RWPE2 (cell line): ENCODE data around the gene L3MBTL1.

ENCODE experiments used
- ATAC-seq: fragments of 200-7000 bp; cut with Tn5 transposase; 3 replicates; pipeline ENCODE4 v1.9.1; 2021; ENCODE audit warnings: low read depth
- DNase-seq: peaks from one replicate; pipeline ENCODE4 v3.0.0-alpha.2; 2020; ENCODE audit warnings: low spot score
- H3K27ac ChIP-seq: fragments of 450-650 bp; 2 replicates; pipeline ENCODE4 v1.5.1; 2017; ENCODE audit warnings: mild to moderate bottlenecking; ENCODE audit not compliant: poor library complexity, severe bottlenecking
- H3K27me3 ChIP-seq: fragments of 250-450 bp; sonication (Bioruptor Pico); 2 replicates; pipeline ENCODE4 v1.5.1; 2021; ENCODE audit warnings: mild to moderate bottlenecking, moderate library complexity; ENCODE audit not compliant: insufficient read depth, poor library complexity, severe bottlenecking
- H3K36me3 ChIP-seq: fragments of 250-450 bp; sonication (Bioruptor Pico); 2 replicates; pipeline ENCODE4 v1.5.1; 2020; ENCODE audit warnings: low read depth, mild to moderate bottlenecking, moderate library complexity
- H3K4me1 ChIP-seq: fragments of 250-450 bp; sonication (Bioruptor Pico); 2 replicates; pipeline ENCODE4 v1.5.1; 2021; ENCODE audit warnings: mild to moderate bottlenecking, moderate library complexity; ENCODE audit not compliant: insufficient read depth, poor library complexity, severe bottlenecking
- H3K4me3 ChIP-seq: fragments of 250-450 bp; sonication (Bioruptor Pico); 2 replicates; pipeline ENCODE4 v1.5.1; 2021; ENCODE audit warnings: mild to moderate bottlenecking, moderate library complexity; ENCODE audit not compliant: severe bottlenecking
- H3K9me3 ChIP-seq: fragments of 250-450 bp; sonication (Bioruptor Pico); 2 replicates; pipeline ENCODE4 v1.5.1; 2021; ENCODE audit warnings: mild to moderate bottlenecking, moderate library complexity; ENCODE audit not compliant: severe bottlenecking
- TF ChIP-seq, protein P1 (sequence below): fragments of 450-650 bp; IDR thresholded peaks from one replicate; pipeline ENCODE4 v1.5.1; 2017; ENCODE audit warnings: mild to moderate bottlenecking, moderate library complexity; ENCODE audit not compliant: poor library complexity, severe bottlenecking

Gene L3MBTL1

DNA sequence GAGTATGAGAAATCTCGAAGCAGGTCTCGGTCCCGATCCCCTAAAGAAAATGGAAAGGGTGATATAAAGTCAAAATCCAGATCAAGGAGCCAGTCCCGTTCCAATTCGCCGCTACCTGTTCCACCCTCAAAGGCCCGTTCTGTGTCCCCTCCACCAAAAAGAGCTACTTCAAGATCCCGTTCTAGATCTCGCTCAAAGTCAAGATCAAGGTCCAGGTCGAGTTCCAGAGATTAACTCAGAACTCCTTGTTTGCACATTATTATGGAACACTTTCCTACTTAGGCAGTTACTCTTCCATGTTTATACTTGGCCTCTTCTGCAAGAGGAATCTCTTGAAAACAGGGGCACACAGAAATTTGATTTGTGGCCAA, 46.7 kb upstream of the L3MBTL1 start:
- Histone ChIP-seq H3K36me3 (peaks cover 76% of the 10 kb centered on the region), H3K4me3 (no peak overlapping the region), H3K27me3 (no peaks in the 10 kb centered on the region), H3K4me1 (peaks cover 17% of the 10 kb centered on the region), H3K9me3 (no peaks in the 10 kb centered on the region), H3K27ac (no peak overlapping the region)
- DNase-seq (no peak), ATAC-seq (no peak)
- TF ChIP-seq, protein P1, sequence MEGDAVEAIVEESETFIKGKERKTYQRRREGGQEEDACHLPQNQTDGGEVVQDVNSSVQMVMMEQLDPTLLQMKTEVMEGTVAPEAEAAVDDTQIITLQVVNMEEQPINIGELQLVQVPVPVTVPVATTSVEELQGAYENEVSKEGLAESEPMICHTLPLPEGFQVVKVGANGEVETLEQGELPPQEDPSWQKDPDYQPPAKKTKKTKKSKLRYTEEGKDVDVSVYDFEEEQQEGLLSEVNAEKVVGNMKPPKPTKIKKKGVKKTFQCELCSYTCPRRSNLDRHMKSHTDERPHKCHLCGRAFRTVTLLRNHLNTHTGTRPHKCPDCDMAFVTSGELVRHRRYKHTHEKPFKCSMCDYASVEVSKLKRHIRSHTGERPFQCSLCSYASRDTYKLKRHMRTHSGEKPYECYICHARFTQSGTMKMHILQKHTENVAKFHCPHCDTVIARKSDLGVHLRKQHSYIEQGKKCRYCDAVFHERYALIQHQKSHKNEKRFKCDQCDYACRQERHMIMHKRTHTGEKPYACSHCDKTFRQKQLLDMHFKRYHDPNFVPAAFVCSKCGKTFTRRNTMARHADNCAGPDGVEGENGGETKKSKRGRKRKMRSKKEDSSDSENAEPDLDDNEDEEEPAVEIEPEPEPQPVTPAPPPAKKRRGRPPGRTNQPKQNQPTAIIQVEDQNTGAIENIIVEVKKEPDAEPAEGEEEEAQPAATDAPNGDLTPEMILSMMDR, result no peak

DNA sequence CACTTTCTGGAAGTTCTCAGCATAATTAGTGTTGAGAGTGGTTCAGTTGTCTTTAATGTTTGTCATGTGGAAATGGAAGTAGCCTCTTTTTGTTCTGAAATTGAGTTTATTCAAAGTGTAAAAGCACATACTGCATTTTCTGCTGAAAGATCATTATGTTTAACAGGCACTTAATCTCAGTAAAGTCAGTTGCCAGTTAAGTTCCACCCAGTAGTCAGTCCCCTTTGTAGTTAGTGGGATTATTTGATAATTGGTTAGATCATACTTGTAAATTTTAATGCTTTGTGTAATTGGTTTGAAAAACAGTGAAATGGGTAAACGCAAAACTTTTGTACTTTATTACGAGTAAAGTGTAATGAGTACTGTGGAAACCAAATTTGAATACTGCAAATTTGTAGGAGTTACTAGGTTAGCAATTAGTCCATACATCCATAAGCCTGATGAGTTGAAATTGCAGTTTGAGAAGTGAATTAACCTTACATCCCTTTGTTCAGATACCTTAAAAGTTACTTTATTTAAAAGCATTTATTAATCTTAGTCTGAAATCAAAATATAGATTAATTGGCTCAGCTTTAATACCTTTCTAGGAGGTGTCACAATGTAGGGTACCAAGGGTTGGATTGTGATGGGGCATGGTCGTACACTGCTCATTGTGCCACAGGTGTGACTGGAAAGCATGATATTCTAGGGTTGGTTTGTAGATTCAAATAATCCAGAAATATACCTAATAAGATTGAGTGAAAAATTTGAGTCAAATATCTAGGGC, 45.4 kb upstream of the L3MBTL1 start:
- H3K27me3 ChIP-seq, result no peaks in the 10 kb centered on the region
- peaks cover 17% of the 10 kb centered on the region for H3K4me1 ChIP-seq
- no peak overlapping the region for H3K4me3 ChIP-seq
- ATAC-seq, result no peak
- TF ChIP-seq, protein P1, result no peak
- no peak overlapping the region for H3K27ac ChIP-seq
- H3K36me3 ChIP-seq, result peaks cover 88% of the 10 kb centered on the region
- DNase-seq, result no peak
- no peaks in the 10 kb centered on the region for H3K9me3 ChIP-seq

DNA sequence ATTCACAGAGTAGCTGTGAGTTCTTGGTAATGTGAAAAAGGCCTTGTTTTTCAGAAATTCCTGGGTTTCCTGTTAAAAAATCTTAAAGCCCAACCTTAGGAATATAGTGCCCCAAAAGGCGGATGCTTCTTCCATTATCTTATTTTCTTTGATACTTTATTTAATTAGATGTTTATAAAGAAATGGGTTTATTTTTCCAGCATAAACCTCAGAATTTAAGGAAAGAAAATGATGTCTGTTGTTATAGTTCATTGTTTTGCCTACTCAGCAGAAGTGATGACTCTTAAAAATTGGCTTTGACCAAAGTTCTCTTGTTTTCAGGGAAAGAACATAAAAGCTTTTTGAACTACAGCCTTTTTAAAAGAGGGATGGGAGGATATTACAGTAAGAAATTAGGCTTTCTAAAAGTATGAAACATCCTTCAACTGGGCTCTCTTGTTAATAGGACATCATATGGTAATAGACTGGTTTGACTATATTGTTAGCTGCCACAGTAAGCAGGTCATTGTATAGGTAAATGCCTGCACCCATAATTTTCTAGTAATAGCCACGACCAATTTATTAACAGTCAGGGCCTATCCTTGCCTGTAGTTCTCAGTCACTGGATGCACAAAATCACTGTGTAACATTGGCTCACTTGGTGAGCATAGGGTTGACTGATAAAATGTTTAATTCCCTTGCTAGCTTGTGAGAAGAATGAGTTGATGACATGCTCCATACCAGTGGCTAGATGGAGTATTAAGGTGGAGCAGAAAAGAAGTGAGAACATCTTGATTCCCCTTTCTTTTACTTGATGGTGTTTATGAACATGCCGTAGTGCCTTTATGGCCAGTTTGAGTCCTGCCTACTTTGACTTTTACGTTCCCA, 44.6 kb upstream of the L3MBTL1 start:
- TF ChIP-seq, protein P1, result no peak
- no peaks in the 10 kb centered on the region for H3K9me3 ChIP-seq
- no peak overlapping the region for H3K4me3 ChIP-seq
- peaks cover 92% of the 10 kb centered on the region for H3K36me3 ChIP-seq
- peaks cover 17% of the 10 kb centered on the region for H3K4me1 ChIP-seq
- H3K27ac ChIP-seq, result no peak overlapping the region
- ATAC-seq (peak; percentile 0; the same call in 1 of the 3 replicates), DNase-seq (no peak)
- no peaks in the 10 kb centered on the region for H3K27me3 ChIP-seq

DNA sequence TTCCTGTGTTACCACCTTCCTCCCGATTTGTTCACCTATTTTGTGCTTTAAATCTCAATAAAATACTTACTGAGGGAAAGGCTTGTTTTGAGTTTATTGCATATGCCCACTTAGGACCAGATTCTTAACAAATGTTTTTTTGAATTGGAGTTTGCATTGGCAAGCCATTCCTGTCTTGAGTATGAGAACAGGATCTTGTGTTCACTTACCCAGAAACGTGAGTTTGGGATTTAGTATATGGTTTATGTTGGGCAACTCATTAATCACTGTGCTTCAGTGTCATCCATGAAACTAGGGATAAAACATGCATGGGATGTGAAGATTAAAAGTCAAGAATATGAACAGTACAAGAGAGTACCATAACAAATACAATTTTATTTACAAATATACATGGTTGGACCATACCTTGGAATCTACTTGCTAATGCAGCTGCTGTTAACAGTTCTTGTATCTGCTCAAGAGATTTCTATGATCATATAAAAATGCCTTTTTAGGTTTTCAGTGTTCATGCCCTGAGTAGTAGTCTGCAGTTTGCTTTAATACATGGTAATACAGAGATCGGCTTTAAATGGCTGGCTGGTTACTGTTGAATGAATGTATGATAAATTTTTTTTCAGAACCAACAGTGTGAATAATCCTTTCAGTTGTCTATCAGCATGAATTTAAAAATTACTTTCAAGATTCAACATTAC, 43.8 kb upstream of the L3MBTL1 start:
- DNase-seq, result no peak
- no peak overlapping the region for H3K27ac ChIP-seq
- H3K36me3 ChIP-seq, result peaks cover 94% of the 10 kb centered on the region
- TF ChIP-seq, protein P1, result no peak
- H3K27me3 ChIP-seq, result no peaks in the 10 kb centered on the region
- H3K4me3 ChIP-seq, result no peak overlapping the region
- peak; percentile 0; the same call in 1 of the 3 replicates for ATAC-seq
- H3K4me1 ChIP-seq, result peaks cover 17% of the 10 kb centered on the region
- no peaks in the 10 kb centered on the region for H3K9me3 ChIP-seq
